Common myeloid progenitor, CD34-positive (primary cell): ENCODE results near the gene DUSP8.

Experiments
- CTCF ChIA-PET: fragments of 350-600 bp; sonication (Branson Sonifier 250); formaldehyde crosslinking; loops from one replicate; lab custom pipeline; 2021; ENCODE audit warnings: antibody characterized with exemption; lab: Charles Lee
- POLR2A ChIA-PET: fragments of 350-600 bp; sonication (Branson Sonifier 250); formaldehyde crosslinking; loops from one replicate; lab custom pipeline; 2021; ENCODE audit warnings: antibody characterized with exemption; lab: Charles Lee
- DNase-seq, 3 donors: peaks; one replicate each; pipeline versions ENCODE4 v3.0.0 to v3.0.0-alpha.2; 2013
- H3K27ac ChIP-seq, 2 experiments: 1 replicate in 1 of 2; 2 replicates in 1 of 2; pipeline ENCODE4 v1.7.0; 2013; ENCODE audit warnings: inconsistent platforms in 2 of 2, low read length in 2 of 2, mild to moderate bottlenecking in 2 of 2, low read depth in 1 of 2, moderate library complexity in 1 of 2; ENCODE audit not compliant: severe bottlenecking in 2 of 2, insufficient read depth in 1 of 2, poor library complexity in 1 of 2
- H3K27me3 ChIP-seq, 5 experiments: replicated peaks in 2 of 5; 1 replicate in 3 of 5; 2 replicates in 2 of 5; pipeline versions ENCODE4 v1.6.1 to v1.7.0; 2013; ENCODE audit warnings: low read length in 4 of 5, mild to moderate bottlenecking in 2 of 5, moderate library complexity in 2 of 5, inconsistent platforms in 1 of 5; ENCODE audit not compliant: insufficient read depth in 5 of 5, control insufficient read depth in 4 of 5
- H3K36me3 ChIP-seq, 4 experiments: 1 replicate in 2 of 4; 2 replicates in 2 of 4; pipeline versions ENCODE4 v1.6.1 to v1.7.0; 2013; ENCODE audit warnings: low read length in 3 of 4, control low read depth in 1 of 4, mild to moderate bottlenecking in 1 of 4; ENCODE audit not compliant: control insufficient read depth in 4 of 4, insufficient read depth in 4 of 4
- H3K4me1 ChIP-seq, 4 experiments: 1 replicate in 3 of 4; 2 replicates in 1 of 4; pipeline versions ENCODE4 v1.6.1 to v1.7.1; 2013; ENCODE audit warnings: low read length in 3 of 4, mild to moderate bottlenecking in 3 of 4, control low read depth in 1 of 4, inconsistent platforms in 1 of 4, moderate library complexity in 1 of 4; ENCODE audit not compliant: control insufficient read depth in 4 of 4, insufficient read depth in 4 of 4; ENCODE audit errors: control extremely low read depth in 1 of 4
- H3K4me3 ChIP-seq, 7 experiments: 1 replicate in 4 of 7; 2 replicates in 3 of 7; pipeline versions ENCODE4 v1.5.1 to v1.7.0; 2013; ENCODE audit warnings: mild to moderate bottlenecking in 7 of 7, low read length in 6 of 7, moderate library complexity in 6 of 7, inconsistent platforms in 2 of 7, low read depth in 2 of 7, control low read depth in 1 of 7; ENCODE audit not compliant: insufficient read depth in 4 of 7, control insufficient read depth in 1 of 7; ENCODE audit errors: extremely low read depth in 1 of 7
- H3K9me3 ChIP-seq, 5 experiments: 1 replicate in 4 of 5; 2 replicates in 1 of 5; pipeline versions ENCODE4 v1.6.1 to v1.7.1; 2013; ENCODE audit warnings: low read length in 4 of 5, mild to moderate bottlenecking in 2 of 5, inconsistent platforms in 1 of 5, low read depth in 1 of 5, moderate library complexity in 1 of 5; ENCODE audit not compliant: control insufficient read depth in 4 of 5, insufficient read depth in 2 of 5; ENCODE audit errors: control extremely low read depth in 1 of 5
- WGBS: methylation state at CpG from one replicate; pipeline ENCODE4 v1.1.5; 2013; ENCODE audit not compliant: insufficient coverage; 5-methylcytosine and 5-hydroxymethylcytosine counted together

Gene DUSP8

GRCh38 chr11:1555713-1556153 is 16.3 kb downstream of the DUSP8 start:
- CTCF ChIA-PET = interaction anchor here (1.0 to 1.3 kb wide), 2 partner anchors 10 to 19 kb away, joined by 4 to 10 read pairs; no protein-coding TSS in a partner anchor

GRCh38 chr11:1554981-1555712 is 16.9 kb downstream of the DUSP8 start:
- Histone ChIP-seq H3K9me3 (no peaks in the 10 kb centered on the region), H3K36me3 (no peaks in the 10 kb centered on the region), H3K4me1 (no peaks in the 10 kb centered on the region), H3K27me3 (peaks cover 0 to 79% (median 8%) of the 10 kb centered on the region in 5 experiments), H3K27ac (no peak overlapping the region), H3K4me3 (no peak overlapping the region)
- 79% methylated on average over 11 of the region's 13 CpGs for WGBS
- CTCF ChIA-PET = interaction anchor here (1.0 to 1.3 kb wide), 2 partner anchors 11 to 20 kb away, joined by 4 to 10 read pairs; no protein-coding TSS in a partner anchor
- POLR2A ChIA-PET = interaction anchor here (0.6 to 1.0 kb wide), 2 partner anchors 9 to 11 kb away, joined by 3 read pairs; no protein-coding TSS in a partner anchor
- no peak for DNase-seq

More at GRCh38 chr11:1555713-1556153, 16.3 kb downstream of the DUSP8 start:
- Histone ChIP-seq H3K27ac (no peak overlapping the region), H3K4me1 (no peaks in the 10 kb centered on the region), H3K27me3 (peaks cover 0 to 84% (median 8%) of the 10 kb centered on the region in 5 experiments), H3K36me3 (no peaks in the 10 kb centered on the region), H3K4me3 (no peak overlapping the region), H3K9me3 (no peaks in the 10 kb centered on the region)
- POLR2A ChIA-PET = interaction anchor here (0.6 to 1.0 kb wide), 2 partner anchors 8 to 10 kb away, joined by 3 read pairs; no protein-coding TSS in a partner anchor
- 44% methylated on average over 4 of the region's 9 CpGs for WGBS
- DNase-seq = no peak

GRCh38 chr11:1553808-1554594 is 18.1 kb downstream of the DUSP8 start:
- no peak overlapping the region for H3K4me3 ChIP-seq
- POLR2A ChIA-PET = no interaction called here
- DNase-seq = no peak
- H3K9me3 ChIP-seq = no peaks in the 10 kb centered on the region
- H3K4me1 ChIP-seq = no peaks in the 10 kb centered on the region
- no peaks in the 10 kb centered on the region for H3K36me3 ChIP-seq
- peaks cover 0 to 79% (median 9%) of the 10 kb centered on the region in 5 experiments for H3K27me3 ChIP-seq
- CTCF ChIA-PET = interaction anchor here (1.3 to 2.4 kb wide), 2 partner anchors 11 to 23 kb away, joined by 4 to 7 read pairs; no protein-coding TSS in a partner anchor
- H3K27ac ChIP-seq = no peak overlapping the region
- 41% methylated on average over 19 of the region's 20 CpGs for WGBS

- no peak for DNase-seq
- no peak overlapping the region for H3K4me3 ChIP-seq
- 83% methylated on average over 11 of the region's 13 CpGs for WGBS
- peaks cover 0 to 81% (median 23%) of the 10 kb centered on the region in 5 experiments for H3K27me3 ChIP-seq
- H3K36me3 ChIP-seq = no peaks in the 10 kb centered on the region
- H3K9me3 ChIP-seq = no peaks in the 10 kb centered on the region
- no peak overlapping the region for H3K27ac ChIP-seq
- POLR2A ChIA-PET = no interaction called here
- peaks cover 0 to 26% (median 22%) of the 10 kb centered on the region in 4 experiments for H3K4me1 ChIP-seq
- CTCF ChIA-PET = interaction anchor here (0.8 to 1.3 kb wide), 2 partner anchors 9 to 34 kb away, joined by 4 to 6 read pairs; no protein-coding TSS in a partner anchor
Observed at GRCh38 chr11:1549338-1550330, 22.4 kb downstream of the DUSP8 start.

- H3K4me1 ChIP-seq = peaks cover 0 to 26% (median 22%) of the 10 kb centered on the region in 4 experiments
- H3K9me3 ChIP-seq = no peaks in the 10 kb centered on the region
- DNase-seq = peak; percentile 28 to 46 (median 45)
- H3K36me3 ChIP-seq = no peaks in the 10 kb centered on the region
- WGBS = 12% methylated on average over 14 of the region's 34 CpGs
- peak overlapping the region in 3 of 7 experiments; percentile 32 to 48 (median 48) for H3K4me3 ChIP-seq
- CTCF ChIA-PET = interaction anchor here (1.0 to 1.6 kb wide), 2 partner anchors 14 to 22 kb away, joined by 3 to 7 read pairs; no protein-coding TSS in a partner anchor
- H3K27ac ChIP-seq = no peak overlapping the region
- POLR2A ChIA-PET = no interaction called here
- H3K27me3 ChIP-seq = peaks cover 0 to 81% (median 20%) of the 10 kb centered on the region in 5 experiments
Observed at GRCh38 chr11:1548221-1549070, 23.6 kb downstream of the DUSP8 start.
